GM18511 (cell line): Measurements from ENCODE around the gene NOMO2.
"Not testable (repeated sequence)": the region's sequence is repeated elsewhere in the genome, so short reads cannot be mapped to it uniquely, and the experiment has no call there.

Experiments used
- ATAC-seq: cut with Tn5 transposase; IDR thresholded peaks from one replicate; pipeline ENCODE4 v1.9.1; 2021; ENCODE audit warnings: mild to moderate bottlenecking, moderate library complexity; ENCODE audit not compliant: unreplicated experiment

NOMO2 gene

DNA sequence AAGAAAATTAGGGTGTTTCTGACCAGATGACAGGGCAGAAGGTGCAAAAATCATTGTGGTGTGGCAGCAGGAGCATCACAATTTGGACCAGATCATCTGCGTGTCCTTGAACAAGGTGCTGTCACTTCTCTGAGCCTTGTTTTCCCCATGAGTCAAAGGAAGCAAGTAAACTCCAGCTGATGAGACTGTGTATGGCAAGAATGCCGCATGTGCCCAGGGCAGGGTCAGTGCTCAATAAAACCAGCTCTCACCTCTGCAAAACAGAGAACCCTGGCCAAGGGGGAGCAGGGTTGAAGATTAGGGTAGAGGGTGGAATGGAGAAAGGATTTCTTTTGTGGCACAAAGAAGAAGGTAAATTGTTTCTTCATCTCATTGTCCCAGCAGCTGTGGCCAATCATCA lies 17.4 kb upstream of the NOMO2 start:
- not testable (repeated sequence) for ATAC-seq

DNA sequence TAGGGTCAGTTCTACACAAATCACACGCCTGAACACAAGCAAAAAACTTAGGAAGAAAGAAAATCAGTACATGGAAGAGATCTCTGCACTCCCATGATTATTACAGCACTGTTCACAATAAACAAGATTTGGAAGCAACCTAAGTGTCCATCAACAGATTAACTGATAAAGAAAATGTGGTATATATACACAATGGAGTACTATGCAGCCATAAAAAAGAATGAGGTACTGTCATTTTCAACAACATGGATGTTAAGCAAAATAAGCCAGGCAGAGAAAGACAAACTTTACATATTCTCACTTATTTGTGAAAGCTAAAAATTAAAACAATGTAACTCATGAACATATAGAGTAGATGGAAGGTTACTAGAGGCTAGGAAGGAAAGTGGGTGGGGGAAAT lies 16.0 kb upstream of the NOMO2 start:
- not testable (repeated sequence) for ATAC-seq

DNA sequence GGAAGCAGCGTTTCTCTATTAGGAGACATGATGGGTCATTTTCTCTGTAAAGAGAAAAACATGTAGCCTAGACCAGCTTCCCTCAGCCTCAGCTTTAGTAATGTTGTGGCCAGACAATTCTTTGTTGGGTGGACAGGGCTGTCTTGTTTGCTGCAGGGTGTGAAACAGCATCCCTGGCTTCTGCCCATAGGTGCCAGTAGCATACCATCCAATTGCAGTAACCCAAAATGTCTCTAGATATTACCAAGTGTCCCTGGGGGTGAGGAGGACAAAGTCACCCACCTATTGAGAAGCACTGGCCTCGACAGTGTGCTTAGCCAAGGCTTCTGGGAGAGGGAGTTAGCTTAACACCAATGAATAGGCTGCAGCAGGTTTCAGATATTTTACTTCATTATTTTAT lies 14.0 kb upstream of the NOMO2 start:
- not testable (repeated sequence) for ATAC-seq

DNA sequence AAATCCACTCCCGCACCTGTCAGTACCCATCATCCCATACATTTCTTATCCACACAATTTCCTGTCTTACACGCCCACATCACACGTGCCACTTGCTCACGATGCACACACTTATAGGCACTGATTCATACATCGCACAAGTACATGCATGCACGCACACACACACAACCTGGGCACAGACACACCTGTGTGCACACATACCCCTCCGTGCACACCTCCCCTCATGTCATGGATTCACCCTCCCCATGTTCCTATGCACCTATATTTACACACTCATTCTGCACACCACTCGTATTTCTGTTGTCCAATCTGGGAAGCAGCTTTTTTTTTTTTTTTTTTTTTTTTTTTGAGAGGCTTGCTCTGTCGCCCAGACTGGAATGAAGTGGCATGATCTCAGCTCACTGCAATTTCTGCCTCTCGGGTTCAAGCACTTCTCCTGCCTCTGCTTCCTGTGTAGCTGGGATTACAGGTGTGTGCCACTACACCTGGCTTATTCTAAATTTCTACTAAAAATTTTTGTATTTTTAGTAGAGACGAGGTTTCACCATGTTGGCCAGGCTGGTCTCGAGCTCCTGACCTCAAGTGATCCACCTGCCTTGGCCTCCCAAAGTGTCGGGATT lies 13.5 kb upstream of the NOMO2 start:
- ATAC-seq = not testable (repeated sequence)

DNA sequence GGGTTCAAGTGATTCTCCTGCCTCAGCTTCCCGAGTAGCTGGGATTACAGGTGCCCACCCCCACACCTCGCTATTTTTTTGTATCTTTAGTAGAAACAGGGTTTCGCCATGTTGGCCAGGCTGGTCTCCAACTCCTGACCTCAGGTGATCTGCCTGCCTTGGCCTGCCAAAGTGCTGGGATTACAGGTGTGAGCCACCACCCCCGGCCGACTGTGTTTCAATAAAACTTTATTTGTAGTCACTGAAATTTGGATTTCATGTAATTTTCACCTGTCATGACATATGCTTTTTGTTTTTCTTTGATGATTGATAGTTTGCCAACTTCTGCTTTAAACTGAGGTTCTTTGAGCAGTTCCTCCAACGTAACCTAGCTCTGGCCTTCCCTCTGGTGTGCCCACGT lies 12.0 kb upstream of the NOMO2 start:
- ATAC-seq = not testable (repeated sequence)

DNA sequence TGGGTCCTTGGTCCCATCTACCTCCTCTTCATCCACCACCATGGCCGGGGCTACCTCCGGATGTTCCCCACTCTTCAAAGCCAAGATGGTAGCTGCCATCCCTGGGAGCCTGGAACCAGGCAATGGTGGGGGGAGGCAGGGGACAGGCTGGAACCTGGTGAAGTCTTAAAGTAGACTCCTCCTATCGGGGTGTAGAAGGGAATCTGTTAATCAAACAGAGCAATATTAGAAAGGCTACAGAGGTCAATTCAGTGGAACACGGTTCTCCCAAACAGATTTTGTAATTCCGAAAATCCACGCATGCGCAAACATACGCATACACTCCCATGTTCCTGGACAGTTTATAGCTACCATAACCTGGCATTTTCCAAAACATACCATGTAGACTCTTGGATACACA lies 11.1 kb upstream of the NOMO2 start:
- not testable (repeated sequence) for ATAC-seq

DNA sequence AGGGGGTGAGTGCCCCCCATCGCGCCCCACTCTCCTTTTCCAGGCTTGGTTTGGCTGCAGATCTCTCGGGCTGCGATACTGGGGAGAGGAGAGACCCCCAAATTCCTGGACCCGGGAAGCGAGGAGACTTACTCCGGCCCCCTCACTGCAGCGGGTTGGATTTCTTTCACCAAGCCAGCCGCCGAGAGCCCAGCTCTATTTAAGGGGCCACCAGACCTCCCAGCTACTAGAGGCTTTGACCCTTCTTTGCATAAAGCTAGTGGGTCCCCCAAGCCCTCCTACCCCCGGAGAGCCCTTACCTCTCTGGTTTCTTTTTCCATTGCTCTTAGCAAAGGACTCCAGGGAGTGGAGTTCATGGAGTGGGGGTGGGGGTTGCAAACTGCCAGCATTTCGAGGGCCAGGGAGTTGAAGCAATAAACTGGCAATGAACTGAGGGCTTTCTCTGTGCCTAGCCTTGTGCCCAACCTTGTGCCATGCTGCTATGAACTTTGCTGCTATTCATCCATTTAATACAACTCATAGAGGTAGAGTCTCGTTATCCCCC lies 9.5 kb upstream of the NOMO2 start:
- ATAC-seq = not testable (repeated sequence)

DNA sequence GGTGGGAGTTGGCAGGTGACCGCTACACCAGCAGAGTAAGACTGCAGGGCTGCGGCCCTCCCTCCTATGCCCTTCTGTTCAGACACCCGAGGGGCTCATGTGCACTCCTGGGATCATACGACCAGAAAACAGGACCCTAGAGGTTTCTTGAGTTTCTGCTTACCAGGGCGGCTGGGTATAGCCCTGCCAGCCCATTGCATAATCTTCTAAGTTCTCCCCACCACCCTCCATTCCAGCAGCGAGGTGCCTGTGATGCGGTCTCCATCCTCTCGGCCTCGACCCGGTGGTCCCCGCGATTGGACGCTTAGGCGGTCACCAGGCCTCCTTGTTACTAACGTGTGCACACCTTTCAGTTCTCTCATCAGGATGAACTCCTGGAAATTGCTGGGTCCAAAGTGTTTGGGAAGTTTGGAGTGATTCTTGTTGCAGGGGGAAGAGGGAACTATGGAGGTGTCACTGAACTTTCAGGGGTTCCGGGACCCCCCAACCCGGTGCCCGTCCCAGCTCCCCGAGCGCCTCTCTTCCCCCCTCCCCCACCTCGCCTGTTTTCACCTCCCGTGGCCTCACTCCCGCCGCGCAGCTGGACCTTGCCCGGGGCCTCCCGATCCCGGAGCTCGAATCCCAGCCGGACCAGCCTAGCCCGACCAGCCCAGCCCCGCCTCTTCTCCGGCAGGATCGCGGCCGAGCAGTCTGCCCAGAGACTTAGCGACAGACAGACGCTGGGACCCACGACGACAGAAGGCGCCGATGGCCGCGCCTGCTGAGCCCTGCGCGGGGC lies 8.8 kb upstream of the NOMO2 start:
- not testable (repeated sequence) for ATAC-seq

DNA sequence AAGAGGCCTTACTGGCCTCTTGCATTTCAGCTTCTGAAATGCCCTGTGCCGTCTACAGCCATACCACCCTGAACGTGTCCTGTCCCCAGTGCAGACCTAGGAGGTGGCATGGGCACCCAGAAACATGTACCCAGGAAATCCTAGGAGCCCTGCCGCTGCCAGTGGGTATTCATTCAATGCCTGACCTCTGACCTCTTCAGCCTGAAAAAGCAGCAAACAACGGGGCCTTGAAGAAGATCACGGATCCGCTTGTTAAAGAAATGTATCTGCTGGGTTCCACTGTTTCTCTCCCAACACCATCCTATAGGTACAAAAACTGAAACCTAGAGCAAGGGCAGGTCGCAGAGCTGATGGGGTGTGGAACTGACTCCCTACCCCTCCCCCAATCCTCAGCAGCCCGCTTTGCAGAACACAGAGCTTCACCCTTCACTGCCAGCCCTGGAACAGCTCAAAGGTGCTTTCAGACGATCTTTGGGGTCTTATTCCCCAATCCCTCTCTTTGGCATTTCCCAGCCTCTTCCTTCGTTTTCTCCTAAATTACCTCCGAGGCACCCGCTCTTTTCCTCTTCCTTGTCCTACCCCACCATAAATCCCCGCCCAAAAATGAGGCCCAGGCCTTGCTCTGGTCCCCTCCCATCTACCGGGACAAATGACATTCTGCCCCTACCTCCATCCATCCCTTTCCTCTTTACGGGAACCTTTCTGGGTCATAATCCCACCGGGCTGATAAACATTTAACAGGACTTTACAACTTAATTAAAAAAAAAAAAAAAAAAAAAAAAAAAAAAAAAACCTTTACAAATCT lies 1.3 kb downstream of the NOMO2 start:
- ATAC-seq = not testable (repeated sequence)

DNA sequence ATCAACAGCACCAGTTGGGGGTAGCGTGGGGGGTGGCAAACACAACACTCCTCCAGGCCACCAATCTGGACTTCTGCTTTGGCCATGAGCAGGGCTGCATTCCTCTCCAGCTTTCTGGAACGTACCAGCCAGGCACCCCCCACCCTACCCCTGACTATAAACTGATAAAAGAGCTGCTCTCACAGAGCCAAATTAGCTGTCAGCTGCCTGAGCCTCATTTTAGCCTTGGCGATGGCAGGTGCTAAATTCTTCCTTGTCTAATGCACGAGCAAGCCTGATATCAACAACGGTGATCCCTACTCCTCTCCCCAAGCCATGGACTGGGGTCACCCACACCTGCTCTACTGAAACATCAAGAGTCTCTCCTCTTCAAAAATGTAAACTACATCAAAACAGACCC lies 8.2 kb downstream of the NOMO2 start:
- not testable (repeated sequence) for ATAC-seq

DNA sequence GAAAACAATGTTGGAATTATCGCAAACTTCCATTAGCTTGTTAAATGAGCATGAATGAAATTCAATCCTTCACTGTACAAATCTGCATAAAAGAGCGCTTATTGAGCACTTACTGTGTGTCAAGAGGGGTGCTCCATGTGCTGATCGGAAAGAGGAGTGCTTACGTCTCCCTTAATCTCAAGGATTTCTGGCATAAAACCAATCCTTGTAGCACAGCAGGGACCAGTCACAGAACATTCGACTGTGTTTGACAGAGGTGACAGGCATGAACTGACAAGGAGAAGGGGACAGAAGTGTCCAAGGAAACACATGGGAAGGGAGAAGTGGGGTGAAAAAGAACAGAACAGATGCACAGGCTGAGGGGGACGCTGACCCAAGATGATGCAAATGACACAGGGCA lies 14.5 kb downstream of the NOMO2 start:
- ATAC-seq = not testable (repeated sequence)

DNA sequence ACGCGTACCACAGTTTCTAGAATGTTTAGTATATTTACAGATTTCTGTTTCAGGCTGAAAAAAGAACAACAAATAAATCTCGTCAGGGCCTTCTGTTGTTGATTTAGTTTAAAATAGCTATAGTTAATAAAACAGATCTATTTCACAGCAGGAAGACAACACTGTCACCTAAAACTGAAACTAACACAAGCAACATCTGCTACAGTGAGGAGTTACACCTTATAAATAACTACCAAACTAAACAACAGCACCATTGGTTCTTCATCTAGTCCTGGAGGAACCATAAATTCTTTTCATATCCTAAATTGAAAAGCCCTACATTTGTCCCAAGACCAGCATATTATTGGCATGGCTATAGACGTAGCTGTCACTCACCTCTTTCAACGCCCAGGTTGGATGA lies 15.0 kb downstream of the NOMO2 start:
- not testable (repeated sequence) for ATAC-seq

DNA sequence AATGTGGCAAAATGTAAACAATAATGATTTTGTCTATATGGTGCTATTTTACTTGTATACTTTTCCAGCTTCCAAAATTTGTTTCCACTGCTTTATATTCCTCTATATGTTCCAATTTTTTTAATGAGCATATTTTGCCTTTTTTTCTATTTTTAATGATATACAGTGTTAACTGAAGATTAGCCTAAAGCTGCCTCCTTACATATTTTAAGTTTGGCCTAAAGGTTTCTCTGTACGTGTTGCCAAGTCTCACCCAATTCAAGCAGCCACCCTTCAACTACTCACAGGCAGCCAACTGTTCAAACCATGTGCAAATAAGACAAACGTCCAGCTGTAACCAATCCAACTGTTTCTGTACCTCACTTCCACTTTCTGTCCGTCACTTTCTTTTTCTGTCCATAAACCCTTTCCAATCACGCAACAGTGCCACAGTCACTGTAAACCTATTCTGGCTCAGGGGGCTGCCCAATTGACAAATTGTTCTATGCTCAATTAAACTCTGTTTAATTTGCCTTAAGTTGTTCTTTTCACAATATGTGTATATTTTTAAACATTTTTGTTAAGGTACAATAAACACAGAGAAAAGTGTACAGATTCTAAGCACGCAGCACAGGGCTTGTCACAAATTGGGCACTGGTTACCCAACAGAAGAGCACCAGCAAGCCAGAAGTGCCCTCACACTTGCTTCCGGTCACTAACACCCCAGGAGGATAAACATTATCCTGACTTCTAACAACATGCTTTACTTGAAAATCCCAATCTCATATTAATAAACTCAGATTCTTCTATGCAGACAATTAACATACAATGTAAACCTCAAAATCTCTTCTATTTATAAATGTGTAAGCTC lies 17.4 kb downstream of the NOMO2 start:
- not testable (repeated sequence) for ATAC-seq

DNA sequence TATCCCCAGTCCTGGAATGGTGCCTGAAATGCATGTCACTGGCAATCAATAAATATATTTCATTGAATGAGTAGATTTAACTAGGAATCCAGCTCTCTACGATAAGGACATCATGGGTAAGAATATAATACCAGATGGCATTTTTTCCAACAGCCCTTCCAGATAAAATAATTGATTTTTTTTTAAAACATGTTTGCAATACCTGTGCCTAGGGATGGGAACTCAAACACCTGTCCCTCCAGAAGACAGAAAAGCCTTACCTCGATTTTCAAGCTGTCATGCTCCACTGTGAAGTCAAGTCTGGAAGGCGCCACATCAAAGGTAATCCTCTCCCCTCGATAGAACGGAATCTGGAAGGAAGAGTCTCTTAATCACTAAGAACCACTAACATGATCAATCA lies 20.0 kb downstream of the NOMO2 start:
- ATAC-seq = not testable (repeated sequence)

DNA sequence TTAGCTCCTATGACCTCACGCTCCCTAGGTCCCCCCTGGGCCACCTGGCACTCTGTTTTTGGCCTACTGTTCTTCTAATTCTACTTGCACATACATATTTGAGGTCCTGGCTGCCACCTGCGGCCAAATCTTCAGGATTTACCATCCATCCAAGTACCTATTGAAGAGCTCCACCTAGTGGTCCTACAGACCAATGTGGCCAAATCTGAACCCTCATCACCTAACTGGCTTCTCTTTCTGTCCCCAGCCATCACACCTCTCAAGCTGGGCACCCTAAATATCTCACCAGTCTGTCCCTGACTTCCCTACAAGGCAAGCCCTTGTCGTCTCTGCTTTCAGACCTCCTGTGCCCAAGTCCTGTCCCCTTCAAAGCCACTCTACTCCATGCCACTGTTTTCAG lies 24.9 kb downstream of the NOMO2 start:
- not testable (repeated sequence) for ATAC-seq

DNA sequence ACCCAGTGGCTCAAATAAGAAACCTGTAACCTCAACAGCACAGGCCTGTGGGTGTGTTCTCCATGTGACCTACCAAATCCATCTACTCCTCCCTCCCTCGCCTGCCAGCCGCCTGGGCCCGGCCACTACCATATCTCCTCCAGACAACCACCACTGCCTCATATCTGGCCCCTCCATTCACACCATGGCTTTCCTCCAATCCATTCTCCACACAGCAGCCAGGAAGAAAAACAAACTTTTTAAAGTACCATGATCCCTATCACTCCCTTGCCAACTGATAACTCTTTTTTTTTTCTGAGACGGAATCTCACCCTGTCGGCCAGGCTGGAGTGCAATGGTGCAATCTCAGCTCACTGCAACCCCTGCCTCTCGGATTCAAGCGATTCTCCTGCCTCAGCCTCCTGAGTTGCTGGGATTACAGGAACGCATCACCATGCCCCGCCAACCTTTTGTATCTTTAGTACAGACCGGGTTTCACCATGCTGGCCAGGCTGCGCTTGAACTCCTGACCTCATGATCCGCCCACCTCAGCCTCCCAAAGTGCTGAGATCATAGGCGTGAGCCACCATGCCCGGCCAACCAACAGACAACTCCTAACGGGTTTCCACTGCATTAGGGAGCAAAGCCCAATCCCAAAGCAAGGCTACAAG lies 26.3 kb downstream of the NOMO2 start:
- ATAC-seq = not testable (repeated sequence)

DNA sequence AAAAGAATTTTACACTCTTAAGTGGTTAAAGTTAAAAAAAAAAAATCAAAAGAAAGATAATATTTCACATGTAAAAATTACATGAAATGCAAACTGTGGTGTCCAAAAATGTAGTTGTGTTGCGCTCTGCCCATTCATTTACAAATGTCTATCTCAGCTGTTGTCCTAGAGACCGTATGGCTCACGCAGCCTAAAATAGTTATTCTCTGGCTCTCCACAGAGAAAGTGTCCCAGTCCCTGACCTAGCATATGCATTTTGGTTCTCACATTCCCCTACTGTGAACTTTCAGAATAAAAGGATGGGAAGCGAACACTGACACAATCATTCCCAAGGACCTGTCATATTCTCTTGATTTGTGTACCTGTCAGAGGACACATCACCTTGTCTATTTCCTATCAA lies 27.6 kb downstream of the NOMO2 start:
- ATAC-seq = not testable (repeated sequence)

DNA sequence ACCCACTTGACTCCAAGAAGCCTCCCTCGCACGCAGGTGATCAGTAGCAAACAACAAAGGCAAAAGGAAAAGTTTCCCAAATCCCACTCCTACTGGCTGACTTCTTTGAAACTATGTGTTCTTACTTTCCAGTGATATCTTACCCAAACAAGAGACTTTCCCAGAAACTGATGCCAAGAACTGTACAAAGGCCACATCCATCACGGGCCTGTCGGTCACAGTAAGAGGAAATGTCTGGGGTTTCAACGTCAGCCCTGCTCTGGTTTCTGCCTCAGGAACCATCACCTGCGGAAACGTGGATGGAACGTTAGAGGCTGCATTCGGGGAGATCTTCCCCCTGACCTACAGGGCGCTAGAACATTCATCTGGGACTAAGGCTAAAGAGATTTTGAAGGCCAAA lies 30.6 kb downstream of the NOMO2 start:
- ATAC-seq = not testable (repeated sequence)

DNA sequence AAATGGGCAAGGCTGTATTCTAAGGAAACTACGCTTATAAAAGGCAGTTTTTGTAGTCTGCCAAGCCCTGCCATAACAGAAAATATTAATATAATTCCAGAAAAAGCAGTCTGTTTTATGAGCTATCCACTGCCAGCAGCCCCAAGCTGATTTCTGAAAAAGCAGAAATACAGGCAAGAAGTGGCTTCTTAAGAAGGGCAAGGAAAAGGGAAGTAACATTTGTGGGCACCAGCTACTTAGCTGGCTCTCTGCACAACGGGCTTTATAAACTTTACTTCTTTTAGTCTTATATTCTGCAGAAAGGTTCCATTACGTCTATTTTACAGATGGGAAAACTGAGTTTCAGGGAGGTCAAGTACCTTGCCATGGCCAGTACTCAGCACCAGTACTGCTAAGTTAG lies 31.6 kb downstream of the NOMO2 start:
- not testable (repeated sequence) for ATAC-seq

DNA sequence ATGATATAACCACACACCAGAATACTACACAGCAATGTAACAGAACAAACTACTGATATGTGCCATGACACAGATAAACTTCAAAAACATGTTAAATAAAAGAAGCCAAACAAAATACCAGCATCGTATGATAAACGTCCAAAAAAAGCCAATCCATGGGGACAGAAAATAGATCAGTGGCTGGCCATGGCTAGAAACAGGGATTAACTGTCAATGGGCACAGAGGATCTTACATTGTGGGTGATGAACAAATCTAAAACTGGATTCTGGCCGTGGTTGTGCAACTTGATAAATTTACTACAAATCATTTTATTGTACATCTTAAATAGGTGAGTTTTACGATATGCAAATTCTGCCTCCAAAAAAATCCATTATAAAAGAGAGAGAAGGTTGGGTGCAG lies 35.4 kb downstream of the NOMO2 start:
- not testable (repeated sequence) for ATAC-seq
